MM.1S (cell line): Measurements from ENCODE around the gene AP3B1.

Experiments
- DNase-seq: peaks from one replicate; pipeline ENCODE4 v3.0.0-alpha.2; 2015
- H2AFZ ChIP-seq: fragments of 300-600 bp; sonication (generic); 2 replicates; pipeline ENCODE4 v1.6.0; 2016; ENCODE audit warnings: antibody characterized with exemption, low read length
- H3F3A ChIP-seq: fragments of 300-600 bp; sonication (generic); 2 replicates; pipeline ENCODE4 v1.6.1; 2016; ENCODE audit warnings: mild to moderate bottlenecking, antibody characterized with exemption, low read length, moderate library complexity, mixed read lengths; ENCODE audit not compliant: insufficient read depth
- H3K27ac ChIP-seq: fragments of 300-600 bp; sonication (generic); 2 replicates; pipeline ENCODE4 v1.5.1; 2016; ENCODE audit warnings: mild to moderate bottlenecking, low read length
- H3K27me3 ChIP-seq: fragments of 300-600 bp; sonication (generic); replicated peaks from 2 replicates; pipeline ENCODE4 v1.6.0; 2016; ENCODE audit warnings: low read length; ENCODE audit not compliant: insufficient read depth
- H3K36me3 ChIP-seq: fragments of 300-600 bp; sonication (generic); replicated peaks from 2 replicates; pipeline ENCODE4 v1.6.1; 2016; ENCODE audit warnings: mild to moderate bottlenecking, low read length, mixed read lengths; ENCODE audit not compliant: insufficient read depth
- H3K4me1 ChIP-seq: fragments of 300-600 bp; sonication (generic); 2 replicates; pipeline ENCODE4 v1.6.1; 2016; ENCODE audit warnings: low read length, mixed read lengths
- H3K4me2 ChIP-seq: fragments of 300-600 bp; sonication (generic); 2 replicates; pipeline ENCODE4 v1.6.0; 2016; ENCODE audit warnings: low read depth, low read length
- H3K4me3 ChIP-seq: fragments of 300-600 bp; sonication (generic); 2 replicates; pipeline ENCODE4 v1.5.1; 2016; ENCODE audit warnings: low read length, mixed read lengths
- H3K79me2 ChIP-seq: fragments of 300-600 bp; sonication (generic); 2 replicates; pipeline ENCODE4 v1.6.1; 2016; ENCODE audit warnings: mixed run types, low read length, mixed read lengths
- H3K9ac ChIP-seq: fragments of 300-600 bp; sonication (generic); 2 replicates; pipeline ENCODE4 v1.6.1; 2016; ENCODE audit warnings: low read length, mixed read lengths
- H3K9me2 ChIP-seq: fragments of 300-600 bp; sonication (generic); replicated peaks from 2 replicates; pipeline ENCODE4 v1.6.1; 2016; ENCODE audit warnings: mild to moderate bottlenecking, low read length, mixed read lengths; ENCODE audit not compliant: insufficient read depth
- H3K9me3 ChIP-seq: fragments of 300-600 bp; sonication (generic); replicated peaks from 2 replicates; pipeline ENCODE4 v1.6.1; 2016; ENCODE audit warnings: mild to moderate bottlenecking, low read length, mixed read lengths; ENCODE audit not compliant: insufficient read depth
- H4K20me1 ChIP-seq: fragments of 300-600 bp; sonication (generic); 2 replicates; pipeline ENCODE4 v1.6.1; 2016; ENCODE audit warnings: mild to moderate bottlenecking, low read length, moderate library complexity, mixed read lengths; ENCODE audit not compliant: insufficient read depth
- CTCF ChIP-seq: fragments of 300-600 bp; sonication (generic); IDR thresholded peaks from 2 replicates; pipeline ENCODE4 v1.5.1; 2016; ENCODE audit warnings: antibody characterized with exemption, low read length, mixed read lengths
- EZH2 ChIP-seq: fragments of 300-600 bp; sonication (generic); optimal IDR thresholded peaks from 2 replicates; pipeline ENCODE3; 2017; ENCODE audit warnings: low read depth, mild to moderate bottlenecking, antibody characterized with exemption, low read length, mixed read lengths
- EZH2phosphoT487 ChIP-seq: fragments of 300-600 bp; sonication (generic); IDR thresholded peaks from 2 replicates; pipeline ENCODE4 v1.6.1; 2018; ENCODE audit warnings: antibody characterized with exemption, low read length

The AP3B1 gene

DNA sequence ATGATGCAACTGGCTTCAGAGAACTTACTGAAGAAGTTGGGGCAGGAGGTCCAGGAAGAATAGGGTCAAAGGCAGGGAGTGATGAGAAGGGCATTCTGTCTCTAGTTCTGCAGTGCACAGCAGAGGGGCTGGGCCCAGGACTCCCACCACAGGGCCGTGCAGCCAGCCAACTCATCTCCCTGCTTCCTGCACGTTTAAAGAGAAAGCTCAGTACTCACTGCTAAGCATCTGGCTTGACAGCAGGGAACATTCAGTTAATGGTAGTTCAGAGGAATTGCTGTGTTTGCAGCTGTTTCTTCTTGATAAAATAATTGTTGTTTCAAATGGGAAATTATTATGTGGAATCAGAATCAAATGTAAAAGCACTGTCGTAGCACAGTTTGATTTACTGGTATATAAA, 40.3 kb upstream of the AP3B1 start:
- no peak for TF ChIP-seq EZH2
- no peak for TF ChIP-seq CTCF
- no peak for TF ChIP-seq EZH2phosphoT487
- Histone ChIP-seq H3F3A (no peaks in the 10 kb centered on the region), H2AFZ (no peak overlapping the region), H3K27me3 (no peaks in the 10 kb centered on the region), H3K79me2 (no peaks in the 10 kb centered on the region), H4K20me1 (no peaks in the 10 kb centered on the region), H3K36me3 (no peaks in the 10 kb centered on the region), H3K27ac (no peak overlapping the region), H3K4me1 (0 out of 2 replicates have a peak, but pooled peaks cover 3% of the 10 kb centered on the region), H3K9me2 (no peaks in the 10 kb centered on the region), H3K9me3 (no peaks in the 10 kb centered on the region), H3K4me2 (no peak overlapping the region), H3K4me3 (no peak overlapping the region), H3K9ac (no peak overlapping the region)
- DNase-seq = no peak

GRCh38 chr5:78331523-78332080, 37.1 kb upstream of the AP3B1 start:
- Histone ChIP-seq H3K4me3 (no peak overlapping the region), H3K9ac (no peak overlapping the region), H3F3A (no peaks in the 10 kb centered on the region), H3K9me3 (no peaks in the 10 kb centered on the region), H3K4me1 (no peaks in the 10 kb centered on the region), H4K20me1 (no peaks in the 10 kb centered on the region), H3K36me3 (no peaks in the 10 kb centered on the region), H3K79me2 (no peaks in the 10 kb centered on the region), H3K4me2 (no peak overlapping the region), H2AFZ (no peak overlapping the region), H3K27me3 (no peaks in the 10 kb centered on the region), H3K27ac (no peak overlapping the region), H3K9me2 (no peaks in the 10 kb centered on the region)
- DNase-seq = no peak
- TF ChIP-seq EZH2 (no peak), EZH2phosphoT487 (no peak), CTCF (no peak)

DNA sequence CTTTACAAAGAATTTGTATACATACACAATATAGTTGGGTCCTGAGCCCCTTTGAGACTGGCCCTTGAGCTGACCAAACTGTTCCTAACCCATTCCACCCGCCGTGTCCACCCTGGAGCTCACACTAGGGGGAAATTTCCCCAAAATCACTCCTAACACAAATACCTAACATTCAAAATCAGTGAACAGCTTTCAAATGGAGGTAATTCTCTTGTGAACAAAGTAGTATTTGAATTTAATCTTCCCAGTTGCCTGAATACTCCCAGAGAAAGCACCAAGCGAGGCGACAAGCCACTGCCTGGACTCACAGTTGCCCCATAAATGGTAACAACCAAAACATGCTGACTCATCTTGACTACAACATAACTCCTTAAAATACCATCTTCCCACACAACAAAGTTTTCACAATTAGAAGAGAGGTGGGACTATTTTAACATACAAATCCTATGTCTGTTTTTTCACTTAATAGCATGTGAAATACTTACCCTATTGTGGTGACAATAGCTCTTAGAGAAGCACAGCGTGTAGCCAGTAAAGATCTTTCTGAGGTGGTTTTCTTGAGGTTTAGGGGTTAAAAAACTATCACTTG, 34.2 kb upstream of the AP3B1 start:
- TF ChIP-seq EZH2 = no peak
- TF ChIP-seq CTCF = no peak
- TF ChIP-seq EZH2phosphoT487 = no peak
- H3K4me2 ChIP-seq = no peak overlapping the region
- no peak overlapping the region for H2AFZ ChIP-seq
- no peak overlapping the region for H3K9ac ChIP-seq
- no peak overlapping the region for H3K4me3 ChIP-seq
- no peak overlapping the region for H3K27ac ChIP-seq
- no peak for DNase-seq
- no peaks in the 10 kb centered on the region for H3K36me3 ChIP-seq
- no peaks in the 10 kb centered on the region for H3K4me1 ChIP-seq
- no peaks in the 10 kb centered on the region for H4K20me1 ChIP-seq
- no peaks in the 10 kb centered on the region for H3K9me2 ChIP-seq
- H3K9me3 ChIP-seq = no peaks in the 10 kb centered on the region
- H3F3A ChIP-seq = no peaks in the 10 kb centered on the region
- no peaks in the 10 kb centered on the region for H3K79me2 ChIP-seq
- no peaks in the 10 kb centered on the region for H3K27me3 ChIP-seq
